Thoracic aorta endothelial cell (primary cell): ENCODE results near the gene HNRNPH1. TPM values are rescaled to one million over a fixed set of nuclear protein-coding genes. Genes with fewer than 3 reads are reported as not detected.

Experiments
- small RNA-seq: library from RNA; depleted of rRNA; stranded (forward); fragments of <200 nt; gene quantifications from one replicate; pipeline ENCODE3, GENCODE V24; 2012
- total RNA-seq: library from RNA; depleted of rRNA; stranded (reverse); fragments of >200 nt; gene quantifications from 2 replicates; pipeline ENCODE4 v1.2.3, GENCODE V29; 2012

HNRNPH1 gene
- 912 and 1,073 TPM in 2 replicates for total RNA-seq

GRCh38 chr5:179623003-179623905 is at the start of gene HNRNPH1:
Gene HNRNPH1, minus strand, starts transcription at chr5:179623671. Its CDS starts 538 bp downstream, at chr5:179623133.

Small RNA genes lying within 50 kb of the gene (small RNA-seq; reads per million reads assigned to genes)
- gene RF00017: not detected

Other genes with a start within 250 kb of the HNRNPH1 start
- gene RUFY1, start 73.1 kb downstream of the HNRNPH1 start, total RNA-seq: 39.1 and 51.1 TPM in 2 replicates
- gene CBY3, start 57.4 kb upstream of the HNRNPH1 start, total RNA-seq: not detected in 2 replicates
- 932 and 988 TPM in 2 replicates for gene CANX, start 75.3 kb upstream of the HNRNPH1 start, total RNA-seq
- 13.2 and 18.0 TPM in 2 replicates for gene MAML1, start 109.2 kb upstream of the HNRNPH1 start, total RNA-seq
- 0.40 and 0.43 TPM in 2 replicates for gene LTC4S, start 170.3 kb upstream of the HNRNPH1 start, total RNA-seq
- gene MGAT4B, start 183.2 kb upstream of the HNRNPH1 start, total RNA-seq: 144 TPM in 2 replicates
- 296 and 317 TPM in 2 replicates for gene SQSTM1, start 197.2 kb upstream of the HNRNPH1 start, total RNA-seq
- 10.4 and 15.3 TPM in 2 replicates for gene MRNIP, start 235.1 kb upstream of the HNRNPH1 start, total RNA-seq